Activated CD8-positive, alpha-beta T cell treated with anti-CD3 and anti-CD28 coated beads for 36 hours (primary cell): Measurements from ENCODE around the gene IFI30. TPM values are rescaled to one million over a fixed set of nuclear protein-coding genes. Genes with fewer than 3 reads are reported as not detected.

Source experiments
- ATAC-seq: fragments of 200-7000 bp; cut with Tn5 transposase; one replicate; pipeline ENCODE4 v1.10.0; 2021; ENCODE audit warnings: mild to moderate bottlenecking, moderate library complexity
- CTCF ChIA-PET: fragments of 350-600 bp; sonication (Branson Sonifier 250); formaldehyde crosslinking; loops from one replicate; lab custom pipeline; 2021; ENCODE audit warnings: antibody characterized with exemption; lab: Charles Lee
- POLR2A ChIA-PET: fragments of 350-600 bp; sonication (Branson Sonifier 250); formaldehyde crosslinking; loops from one replicate; lab custom pipeline; 2021; ENCODE audit warnings: antibody characterized with exemption; lab: Charles Lee
- DNase-seq: peaks from one replicate; pipeline ENCODE4 v3.0.0-alpha.2; 2020
- H3K27ac Mint-ChIP-seq: one replicate; pipeline ENCODE4 v1.8.0; 2021; ENCODE audit warnings: mild to moderate bottlenecking, mixed read lengths
- H3K27me3 Mint-ChIP-seq: one replicate; pipeline ENCODE4 v1.8.0; 2021; ENCODE audit warnings: mixed read lengths
- H3K36me3 Mint-ChIP-seq: one replicate; pipeline ENCODE4 v1.8.0; 2021; ENCODE audit warnings: low read depth, mixed read lengths
- H3K4me1 Mint-ChIP-seq: one replicate; pipeline ENCODE4 v1.8.0; 2021; ENCODE audit warnings: low read depth, mixed read lengths
- H3K4me3 Mint-ChIP-seq: one replicate; pipeline ENCODE4 v1.8.0; 2021; ENCODE audit warnings: mild to moderate bottlenecking, moderate library complexity, mixed read lengths
- H3K9me3 Mint-ChIP-seq: one replicate; pipeline ENCODE4 v1.8.0; 2021; ENCODE audit warnings: mixed read lengths
- CTCF ChIP-seq: fragments of 200-600 bp; IDR thresholded peaks from one replicate; pipeline ENCODE4 v1.8.0; 2022; ENCODE audit warnings: antibody characterized with exemption, mild to moderate bottlenecking
- intact Hi-C: fragments of 100-400 bp; cut with micrococcal nuclease; formaldehyde crosslinking; loops from one replicate; pipeline ENCODE4 v1.10.0; 2022
- total RNA-seq, 2 experiments: library from RNA; stranded (reverse); gene quantifications; one replicate each; pipeline ENCODE4 v1.2.3, GENCODE V29; 2021

The IFI30 gene
- total RNA-seq, 2 experiments from 2014 or later, result 21.9 to 22.9 TPM

- Mint-ChIP-seq H3K4me3 (peak overlapping the region; percentile 98), H3K27me3 (peaks cover 1% of the 10 kb centered on the region), H3K9me3 (no peaks in the 10 kb centered on the region), H3K27ac (peak overlapping the region; percentile 84), H3K4me1 (peaks cover 21% of the 10 kb centered on the region), H3K36me3 (peaks cover 21% of the 10 kb centered on the region)
- no peak for ATAC-seq
- POLR2A ChIA-PET, result interaction anchor here (1.0 to 3.3 kb wide), 6 partner anchors 10 to 77 kb away, joined by 3 to 25 read pairs (median 4); partner anchors contain the start of genes JUND and MPV17L2
- peak; percentile 45 for DNase-seq
- CTCF ChIA-PET, result interaction anchor here (1.2 to 11.3 kb wide), 5 partner anchors 10 to 208 kb away, joined by 3 to 185 read pairs (median 6); partner anchors contain the start of gene MPV17L2
- peak; percentile 32 for TF ChIP-seq CTCF
- intact Hi-C loops, result no loop called here
Observed at GRCh38 chr19:18202778-18203407, 29.3 kb downstream of the IFI30 start.

GRCh38 chr19:18203408-18203862 is 29.8 kb downstream of the IFI30 start:
- intact Hi-C loops, result no loop called here
- H3K4me1 Mint-ChIP-seq, result peaks cover 21% of the 10 kb centered on the region
- no peaks in the 10 kb centered on the region for H3K9me3 Mint-ChIP-seq
- peak overlapping the region; percentile 84 for H3K27ac Mint-ChIP-seq
- ChIA-PET POLR2A (interaction anchor here (1.0 to 3.3 kb wide), 6 partner anchors 10 to 77 kb away, joined by 3 to 25 read pairs (median 4); partner anchors contain the start of genes JUND and MPV17L2), CTCF (interaction anchor here (1.0 to 11.3 kb wide), 8 partner anchors 9 to 208 kb away, joined by 3 to 185 read pairs (median 4); partner anchors contain the start of gene MPV17L2)
- H3K27me3 Mint-ChIP-seq, result peaks cover 2% of the 10 kb centered on the region
- no peak for ATAC-seq
- DNase-seq, result no peak
- no peak for TF ChIP-seq CTCF
- peaks cover 17% of the 10 kb centered on the region for H3K36me3 Mint-ChIP-seq
- H3K4me3 Mint-ChIP-seq, result peak overlapping the region; percentile 98

GRCh38 chr19:18203863-18204393 is 30.3 kb downstream of the IFI30 start, which contains the start of gene RAB3A:
Gene RAB3A (minus strand): TSS chr19:18204042. CDS start chr19:18202740, 1,302 bp downstream.
- intact Hi-C loops, result loop anchor here (2.0 kb wide), 1 partner anchor 125 kb away; no protein-coding TSS in a partner anchor
- H3K36me3 Mint-ChIP-seq, result peaks cover 13% of the 10 kb centered on the region
- peak; percentile 93 for ATAC-seq
- peak within 1 kb of the TSS; percentile 89 for H3K27ac Mint-ChIP-seq
- no peaks in the 10 kb centered on the region for H3K9me3 Mint-ChIP-seq
- ChIA-PET POLR2A (interaction anchor here (0.5 to 3.3 kb wide), 9 partner anchors 11 to 802 kb away, joined by 3 to 25 read pairs (median 3); partner anchors contain the start of genes JUND and MPV17L2), CTCF (interaction anchor here (1.0 to 11.3 kb wide), 11 partner anchors 9 to 207 kb away, joined by 3 to 185 read pairs (median 6); partner anchors contain the start of gene MPV17L2)
- peaks cover 6% of the 10 kb centered on the region for H3K27me3 Mint-ChIP-seq
- peak within 1 kb of the TSS; percentile 98 for H3K4me3 Mint-ChIP-seq
- peaks cover 21% of the 10 kb centered on the region for H3K4me1 Mint-ChIP-seq
- TF ChIP-seq CTCF, result no peak
- DNase-seq, result peak; percentile 100

- TF ChIP-seq CTCF, result no peak
- ChIA-PET POLR2A (interaction anchor here (0.6 to 3.3 kb wide), 8 partner anchors 11 to 803 kb away, joined by 3 to 25 read pairs (median 3); partner anchors contain the start of genes JUND and MPV17L2), CTCF (interaction anchor here (1.0 to 11.3 kb wide), 16 partner anchors 10 to 207 kb away, joined by 3 to 185 read pairs (median 4); partner anchors contain the start of gene MPV17L2)
- intact Hi-C loops, result loop anchor here (2.0 kb wide), 1 partner anchor 124 kb away; no protein-coding TSS in a partner anchor
- Mint-ChIP-seq H3K4me1 (peaks cover 21% of the 10 kb centered on the region), H3K9me3 (no peaks in the 10 kb centered on the region), H3K27me3 (peaks cover 6% of the 10 kb centered on the region), H3K4me3 (peak overlapping the region; percentile 77), H3K27ac (peak overlapping the region; percentile 89), H3K36me3 (peaks cover 13% of the 10 kb centered on the region)
- ATAC-seq, result peak; percentile 5
- DNase-seq, result peak; percentile 70
Observed at GRCh38 chr19:18204394-18205199, 31.0 kb downstream of the IFI30 start.
